NOMO-1 treated with dmso at 0.1 percent for 144 hours (cell line): ENCODE measurements around the gene NPY5R.

Source experiments
- DNase-seq: peaks from one replicate; lab custom pipeline; 2025; ENCODE audit not compliant: unreplicated experiment; lab: John Stamatoyannopoulos, UW

Gene NPY5R

DNA sequence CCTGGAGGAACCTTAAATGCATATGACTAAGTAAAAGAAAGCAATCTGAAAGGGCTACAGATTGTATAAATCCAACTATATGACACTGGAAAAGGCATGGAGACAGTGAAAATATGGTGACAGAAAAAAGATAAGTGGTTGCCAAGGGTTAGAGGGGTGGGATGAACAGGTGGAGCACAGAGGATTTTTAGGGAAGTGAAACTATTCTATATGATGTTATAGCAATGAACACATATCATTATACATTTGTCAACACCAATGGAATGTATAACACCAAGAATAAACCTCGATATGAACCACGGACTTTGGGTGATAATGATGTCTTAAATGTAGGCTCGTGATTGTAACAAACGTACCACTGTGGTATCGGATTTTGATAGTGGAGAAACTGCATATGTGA, 40.7 kb downstream of the NPY5R start:
- DNase-seq = no peak

- no peak for DNase-seq
Observed at GRCh38 chr4:163384926-163385325, 41.2 kb downstream of the NPY5R start.

DNA sequence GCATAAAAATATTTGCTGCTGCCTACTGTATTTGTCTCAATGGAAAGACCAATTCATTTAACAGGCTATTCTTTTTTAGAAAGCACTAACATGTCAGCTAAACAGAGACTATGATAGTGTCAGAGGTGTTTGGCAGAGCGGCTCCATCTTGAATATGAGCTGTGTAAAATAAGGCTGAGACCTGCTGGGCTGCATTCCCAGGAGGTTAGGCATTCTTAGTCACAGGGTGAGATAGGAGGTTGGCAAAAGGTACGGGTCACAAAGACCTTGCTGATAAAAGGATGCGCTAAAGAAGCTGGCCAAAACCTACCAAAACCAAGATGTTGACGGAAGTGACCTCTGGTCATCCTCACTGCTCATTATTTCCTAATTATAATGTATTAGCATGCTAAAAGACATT, 41.8 kb downstream of the NPY5R start:
- DNase-seq = no peak

DNA sequence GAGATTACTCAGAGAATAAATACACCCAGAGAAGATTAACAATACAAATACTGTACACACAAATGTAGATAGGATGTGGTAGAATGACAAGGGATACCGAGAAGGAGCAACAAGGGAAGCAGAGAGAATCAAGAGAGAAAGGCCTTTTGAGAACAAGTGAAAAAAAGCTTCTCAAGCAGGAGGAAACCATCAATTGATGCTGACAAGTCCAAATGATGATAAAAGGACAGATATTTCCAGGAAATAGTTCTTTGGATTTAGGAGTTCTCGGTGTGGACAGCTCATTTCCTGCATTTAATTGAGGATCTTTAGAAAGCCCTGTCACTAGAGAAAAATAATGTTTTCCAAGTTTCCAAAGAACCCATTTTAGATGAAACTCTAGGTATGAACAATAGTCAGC, 48.1 kb downstream of the NPY5R start:
- DNase-seq = no peak

- DNase-seq = no peak
Observed at GRCh38 chr4:163392328-163392727, 48.6 kb downstream of the NPY5R start.

GRCh38 chr4:163393471-163393870, 49.8 kb downstream of the NPY5R start:
- DNase-seq = no peak

DNA sequence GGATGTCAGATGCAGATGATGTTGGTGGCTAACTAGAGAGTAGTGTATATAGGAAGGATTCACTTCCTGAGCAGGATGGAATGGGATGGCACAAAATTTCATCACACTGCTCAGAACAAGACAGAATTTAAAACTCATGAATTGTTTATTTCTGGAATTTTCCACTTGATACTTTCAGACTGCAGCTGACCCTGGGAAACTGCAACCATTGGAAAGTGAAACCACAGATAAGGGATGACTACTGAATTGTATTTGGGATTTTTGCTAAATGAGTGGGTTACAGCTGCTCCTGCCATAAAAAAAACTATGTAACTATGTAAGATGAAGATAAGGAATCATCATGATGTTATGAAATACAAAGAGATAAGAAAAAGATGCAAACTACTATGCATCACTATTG, 51.4 kb downstream of the NPY5R start:
- no peak for DNase-seq

- DNase-seq = no peak
Observed at GRCh38 chr4:163395758-163396157, 52.1 kb downstream of the NPY5R start.

GRCh38 chr4:163398238-163398637, 54.5 kb downstream of the NPY5R start:
- DNase-seq = no peak

GRCh38 chr4:163400911-163401310, 57.2 kb downstream of the NPY5R start:
- no peak for DNase-seq
